ENCODE measurements around the gene GP1BA. TPM values are rescaled to one million over a fixed set of nuclear protein-coding genes. Genes with fewer than 3 reads are reported as not detected.
"Not testable (repeated sequence)": the region's sequence is repeated elsewhere in the genome, so short reads cannot be mapped to it uniquely, and the experiment has no call there.

GP1BA gene
- polyA plus RNA-seq, 1 donor from 2014 or later: not detected

DNA sequence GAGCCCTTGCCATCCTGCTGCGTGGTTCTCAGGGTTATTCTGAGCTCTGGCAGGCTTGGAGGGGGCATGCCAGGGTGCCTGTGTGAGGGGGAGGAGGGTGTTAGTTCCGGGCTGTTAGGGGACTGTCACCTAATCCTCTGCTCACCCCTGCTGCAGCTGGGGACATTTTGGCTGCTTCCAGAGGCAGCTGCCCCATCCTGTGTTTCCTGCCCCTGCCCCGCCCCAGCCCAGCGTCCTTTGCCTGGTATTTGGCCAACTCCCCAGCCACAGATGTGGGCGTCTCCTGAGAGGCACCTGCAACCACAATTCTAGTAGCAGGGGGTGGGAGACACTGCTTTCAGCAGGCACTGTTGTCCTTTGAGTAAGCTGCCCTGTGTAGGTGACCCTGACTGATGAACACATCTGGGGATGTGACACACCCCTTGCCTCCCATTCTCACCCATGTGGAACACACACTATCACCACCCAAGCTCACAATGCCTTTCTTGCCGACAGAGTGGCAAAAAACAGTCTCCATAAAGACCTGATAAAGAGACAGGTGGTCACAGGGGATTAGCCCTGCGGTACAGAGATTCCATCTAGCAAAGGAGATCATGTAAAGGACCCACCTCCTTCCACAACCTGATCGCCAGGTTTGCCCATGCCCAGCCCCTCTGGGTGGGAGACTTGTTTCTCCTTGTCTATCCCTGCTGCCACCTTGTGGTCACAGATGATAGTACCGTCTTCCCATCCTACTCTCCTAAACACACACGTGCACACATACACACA is 28.8 kb upstream of the GP1BA start, which contains the start of gene CHRNE:
Gene CHRNE, minus strand, starts transcription at position 48 of the 768 bp plus-strand sequence. Its CDS starts 35 bp downstream, at position 13.
- no peaks in the 10 kb centered on the region for H3K9me2 ChIP-seq (ENCODE audit: insufficient read depth, low read length)
- no peaks in the 10 kb centered on the region for H4K20me1 ChIP-seq (ENCODE audit: insufficient read depth)
- no peaks in the 10 kb centered on the region for H3K27me3 ChIP-seq (ENCODE audit: insufficient read depth, low read depth, low read length)
- no peak within 1 kb of the TSS for H3K4me3 ChIP-seq (ENCODE audit: low read length)
- H2AFZ ChIP-seq (ENCODE audit: low read depth, low read length): no peak within 1 kb of the TSS
- H3K27ac ChIP-seq (ENCODE audit: low read length): no peak within 1 kb of the TSS
- no peaks in the 10 kb centered on the region for H3K79me2 ChIP-seq (replicated peaks; ENCODE audit: insufficient read depth, low read length)
- no peaks in the 10 kb centered on the region for H3K9me3 ChIP-seq (ENCODE audit: low read length)
- no peak within 1 kb of the TSS for H3K9ac ChIP-seq (ENCODE audit: low read length)
- no peaks in the 10 kb centered on the region for H3K36me3 ChIP-seq (ENCODE audit: insufficient read depth, low read length)
- H3F3A ChIP-seq (ENCODE audit: insufficient read depth, low read length, poor library complexity, severe bottlenecking): no peaks in the 10 kb centered on the region
- no peak within 1 kb of the TSS for H3K4me2 ChIP-seq (ENCODE audit: low read length)
- TF ChIP-seq SMC3 (conservative IDR thresholded peaks at IDR 0.05; ENCODE audit: poor library complexity) (peak; percentile 76), TAF1 (IDR thresholded peaks at IDR 0.05; ENCODE audit: low read depth) (no peak), RAD21 (conservative IDR thresholded peaks at IDR 0.05) (peak; percentile 71), CTCF (IDR thresholded peaks at IDR 0.05; ENCODE audit: poor library complexity, severe bottlenecking) (peak; percentile 86)

DNA sequence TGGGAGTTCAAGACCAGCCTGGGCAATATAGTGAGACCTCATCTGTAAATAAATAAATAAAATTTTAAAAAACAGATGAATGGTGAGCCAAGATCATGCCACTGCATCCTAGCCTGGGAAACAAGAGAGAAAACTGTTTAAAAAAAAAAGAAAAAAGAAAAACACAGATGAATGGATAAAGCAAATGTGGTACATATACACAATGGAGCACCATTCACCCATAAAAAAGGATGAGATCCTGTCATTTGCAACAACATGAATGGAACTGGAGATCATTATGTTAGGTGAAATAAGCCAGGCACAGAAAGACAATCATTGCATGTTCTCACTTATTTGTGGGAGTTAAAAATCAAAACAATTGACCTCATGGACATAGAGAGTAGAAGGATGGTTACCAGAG is 25.4 kb upstream of the GP1BA start:
- not testable (repeated sequence) for H4K20me1 ChIP-seq (ENCODE audit: insufficient read depth); H3K27me3 ChIP-seq (ENCODE audit: insufficient read depth, low read depth, low read length); H3K9ac ChIP-seq (ENCODE audit: low read length); H3K9me2 ChIP-seq (ENCODE audit: insufficient read depth, low read length); H2AFZ ChIP-seq (ENCODE audit: low read depth, low read length); H3F3A ChIP-seq (ENCODE audit: insufficient read depth, low read length, poor library complexity, severe bottlenecking); H3K4me2 ChIP-seq (ENCODE audit: low read length); H3K27ac ChIP-seq (ENCODE audit: low read length); H3K4me3 ChIP-seq (ENCODE audit: low read length); H3K79me2 ChIP-seq (replicated peaks; ENCODE audit: insufficient read depth, low read length); H3K36me3 ChIP-seq (ENCODE audit: insufficient read depth, low read length); H3K9me3 ChIP-seq (ENCODE audit: low read length)

- Histone ChIP-seq H3K27me3 (ENCODE audit: insufficient read depth, low read depth, low read length) (no peaks in the 10 kb centered on the region), H3K9me2 (ENCODE audit: insufficient read depth, low read length) (no peaks in the 10 kb centered on the region), H3K27ac (ENCODE audit: low read length) (no peak overlapping the region), H3K79me2 (replicated peaks; ENCODE audit: insufficient read depth, low read length) (no peaks in the 10 kb centered on the region), H3K9me3 (ENCODE audit: low read length) (no peaks in the 10 kb centered on the region), H3K4me2 (ENCODE audit: low read length) (no peak overlapping the region), H3F3A (ENCODE audit: insufficient read depth, low read length, poor library complexity, severe bottlenecking) (no peaks in the 10 kb centered on the region), H4K20me1 (ENCODE audit: insufficient read depth) (no peaks in the 10 kb centered on the region), H3K36me3 (ENCODE audit: insufficient read depth, low read length) (no peaks in the 10 kb centered on the region), H2AFZ (ENCODE audit: low read depth, low read length) (no peak overlapping the region), H3K9ac (ENCODE audit: low read length) (no peak overlapping the region), H3K4me3 (ENCODE audit: low read length) (no peak overlapping the region)
- TF ChIP-seq, protein P1, sequence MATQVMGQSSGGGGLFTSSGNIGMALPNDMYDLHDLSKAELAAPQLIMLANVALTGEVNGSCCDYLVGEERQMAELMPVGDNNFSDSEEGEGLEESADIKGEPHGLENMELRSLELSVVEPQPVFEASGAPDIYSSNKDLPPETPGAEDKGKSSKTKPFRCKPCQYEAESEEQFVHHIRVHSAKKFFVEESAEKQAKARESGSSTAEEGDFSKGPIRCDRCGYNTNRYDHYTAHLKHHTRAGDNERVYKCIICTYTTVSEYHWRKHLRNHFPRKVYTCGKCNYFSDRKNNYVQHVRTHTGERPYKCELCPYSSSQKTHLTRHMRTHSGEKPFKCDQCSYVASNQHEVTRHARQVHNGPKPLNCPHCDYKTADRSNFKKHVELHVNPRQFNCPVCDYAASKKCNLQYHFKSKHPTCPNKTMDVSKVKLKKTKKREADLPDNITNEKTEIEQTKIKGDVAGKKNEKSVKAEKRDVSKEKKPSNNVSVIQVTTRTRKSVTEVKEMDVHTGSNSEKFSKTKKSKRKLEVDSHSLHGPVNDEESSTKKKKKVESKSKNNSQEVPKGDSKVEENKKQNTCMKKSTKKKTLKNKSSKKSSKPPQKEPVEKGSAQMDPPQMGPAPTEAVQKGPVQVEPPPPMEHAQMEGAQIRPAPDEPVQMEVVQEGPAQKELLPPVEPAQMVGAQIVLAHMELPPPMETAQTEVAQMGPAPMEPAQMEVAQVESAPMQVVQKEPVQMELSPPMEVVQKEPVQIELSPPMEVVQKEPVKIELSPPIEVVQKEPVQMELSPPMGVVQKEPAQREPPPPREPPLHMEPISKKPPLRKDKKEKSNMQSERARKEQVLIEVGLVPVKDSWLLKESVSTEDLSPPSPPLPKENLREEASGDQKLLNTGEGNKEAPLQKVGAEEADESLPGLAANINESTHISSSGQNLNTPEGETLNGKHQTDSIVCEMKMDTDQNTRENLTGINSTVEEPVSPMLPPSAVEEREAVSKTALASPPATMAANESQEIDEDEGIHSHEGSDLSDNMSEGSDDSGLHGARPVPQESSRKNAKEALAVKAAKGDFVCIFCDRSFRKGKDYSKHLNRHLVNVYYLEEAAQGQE (IDR thresholded peaks at IDR 0.05; ENCODE audit: borderline replicate concordance): no peak
- TF ChIP-seq SMC3 (conservative IDR thresholded peaks at IDR 0.05; ENCODE audit: poor library complexity): no peak
- TF ChIP-seq EP300 (conservative IDR thresholded peaks at IDR 0.05; ENCODE audit: poor library complexity, severe bottlenecking): no peak
- no peak for TF ChIP-seq MXI1 (conservative IDR thresholded peaks at IDR 0.05; ENCODE audit: poor library complexity, severe bottlenecking)
- no peak for TF ChIP-seq EZH2 (IDR thresholded peaks at IDR 0.05; ENCODE audit: borderline replicate concordance, insufficient read depth, low read length, poor library complexity, severe bottlenecking)
- no peak for TF ChIP-seq POLR2AphosphoS5 (IDR thresholded peaks at IDR 0.05)
- no peak for TF ChIP-seq RAD21 (conservative IDR thresholded peaks at IDR 0.05)
- TF ChIP-seq TAF1 (IDR thresholded peaks at IDR 0.05; ENCODE audit: low read depth): no peak
- TF ChIP-seq CTCF (IDR thresholded peaks at IDR 0.05; ENCODE audit: poor library complexity, severe bottlenecking): no peak
These were observed 23.8 kb upstream of the GP1BA start for GRCh38 chr17:4908301-4908700.
